ENCODE data around the gene ACAD9.

Gene ACAD9

DNA sequence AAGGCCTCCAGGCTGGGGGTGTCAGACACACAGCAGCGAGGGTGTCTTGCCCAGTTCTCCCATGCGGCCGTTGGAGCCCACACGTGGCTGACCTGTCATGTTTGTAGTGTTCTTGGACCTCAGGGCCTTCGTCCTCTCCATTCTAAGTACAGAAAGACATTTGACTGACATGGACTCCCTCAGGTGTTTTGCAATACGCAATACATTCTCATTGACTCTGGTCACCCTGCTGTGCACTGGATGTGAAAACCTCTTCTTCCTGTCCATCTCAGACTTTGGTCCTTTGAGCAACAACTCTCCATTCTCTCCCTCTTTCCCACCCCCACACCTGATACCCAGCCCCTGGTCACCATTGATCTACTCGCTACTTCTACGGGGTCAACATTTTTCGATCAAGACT lies 28.9 kb upstream of the ACAD9 start:
- Histone ChIP-seq H3K36me3 (ENCODE audit: low read length) (no peaks in the 10 kb centered on the region), H3F3A (ENCODE audit: insufficient read depth) (no peaks in the 10 kb centered on the region), H3K9me2 (replicated peaks; ENCODE audit: insufficient read depth, low read length) (no peaks in the 10 kb centered on the region), H3K79me2 (ENCODE audit: insufficient read depth, low read length) (no peaks in the 10 kb centered on the region), H3K4me3 (ENCODE audit: insufficient read depth, low read length, poor library complexity, severe bottlenecking) (no peak overlapping the region), H3K9ac (ENCODE audit: low read length) (no peak overlapping the region), H2AFZ (ENCODE audit: low read depth, low read length, severe bottlenecking) (no peak overlapping the region), H3K9me3 (ENCODE audit: insufficient read depth, low read length) (peaks cover 19% of the 10 kb centered on the region; the same call in 1 of the 2 replicates), H3K4me2 (ENCODE audit: low read depth, low read length, poor library complexity, severe bottlenecking) (no peak overlapping the region), H3K27ac (ENCODE audit: low read depth, low read length) (no peak overlapping the region), H3K27me3 (ENCODE audit: low read length) (no peaks in the 10 kb centered on the region), H4K20me1 (ENCODE audit: low read depth, low read length) (no peaks in the 10 kb centered on the region)
- TF ChIP-seq EZH2phosphoT487 (conservative IDR thresholded peaks at IDR 0.05; ENCODE audit: low read length) = no peak

DNA sequence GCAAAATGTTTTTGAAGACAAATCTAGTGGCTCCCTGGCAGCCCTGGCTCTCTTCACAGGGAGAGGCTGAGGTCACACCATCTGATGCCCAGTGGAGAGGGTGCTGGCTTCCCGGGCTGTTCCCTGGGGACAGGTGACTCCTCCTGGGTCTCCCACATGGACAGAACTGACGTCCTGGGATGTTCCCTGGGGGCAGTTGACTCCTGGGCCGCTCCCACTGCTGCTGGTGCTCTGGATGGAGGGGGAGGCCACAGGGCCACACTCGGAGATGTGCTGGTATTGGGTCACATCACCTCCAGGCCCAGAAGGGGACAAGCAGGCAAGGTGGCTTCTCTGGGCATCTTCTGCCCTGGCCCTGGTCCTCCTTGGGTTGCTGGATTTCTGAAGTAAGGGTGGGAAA lies 27.8 kb upstream of the ACAD9 start:
- TF ChIP-seq, protein P1, sequence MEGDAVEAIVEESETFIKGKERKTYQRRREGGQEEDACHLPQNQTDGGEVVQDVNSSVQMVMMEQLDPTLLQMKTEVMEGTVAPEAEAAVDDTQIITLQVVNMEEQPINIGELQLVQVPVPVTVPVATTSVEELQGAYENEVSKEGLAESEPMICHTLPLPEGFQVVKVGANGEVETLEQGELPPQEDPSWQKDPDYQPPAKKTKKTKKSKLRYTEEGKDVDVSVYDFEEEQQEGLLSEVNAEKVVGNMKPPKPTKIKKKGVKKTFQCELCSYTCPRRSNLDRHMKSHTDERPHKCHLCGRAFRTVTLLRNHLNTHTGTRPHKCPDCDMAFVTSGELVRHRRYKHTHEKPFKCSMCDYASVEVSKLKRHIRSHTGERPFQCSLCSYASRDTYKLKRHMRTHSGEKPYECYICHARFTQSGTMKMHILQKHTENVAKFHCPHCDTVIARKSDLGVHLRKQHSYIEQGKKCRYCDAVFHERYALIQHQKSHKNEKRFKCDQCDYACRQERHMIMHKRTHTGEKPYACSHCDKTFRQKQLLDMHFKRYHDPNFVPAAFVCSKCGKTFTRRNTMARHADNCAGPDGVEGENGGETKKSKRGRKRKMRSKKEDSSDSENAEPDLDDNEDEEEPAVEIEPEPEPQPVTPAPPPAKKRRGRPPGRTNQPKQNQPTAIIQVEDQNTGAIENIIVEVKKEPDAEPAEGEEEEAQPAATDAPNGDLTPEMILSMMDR (IDR thresholded peaks at IDR 0.05; ENCODE audit: insufficient read depth, low read length, poor library complexity, severe bottlenecking) = no peak
- TF ChIP-seq EZH2phosphoT487 (conservative IDR thresholded peaks at IDR 0.05; ENCODE audit: low read length) = no peak
- no peaks in the 10 kb centered on the region for H3F3A ChIP-seq (ENCODE audit: insufficient read depth)
- H4K20me1 ChIP-seq (ENCODE audit: low read depth, low read length) = no peaks in the 10 kb centered on the region
- no peak overlapping the region for H3K27ac ChIP-seq (ENCODE audit: low read depth, low read length)
- H3K9me3 ChIP-seq (ENCODE audit: insufficient read depth, low read length) = peaks cover 22% of the 10 kb centered on the region; the same call in 1 of the 2 replicates
- H3K9me2 ChIP-seq (replicated peaks; ENCODE audit: insufficient read depth, low read length) = no peaks in the 10 kb centered on the region
- H3K4me3 ChIP-seq (ENCODE audit: insufficient read depth, low read length, poor library complexity, severe bottlenecking) = no peak overlapping the region
- H3K4me2 ChIP-seq (ENCODE audit: low read depth, low read length, poor library complexity, severe bottlenecking) = no peak overlapping the region
- H3K9ac ChIP-seq (ENCODE audit: low read length) = no peak overlapping the region
- H2AFZ ChIP-seq (ENCODE audit: low read depth, low read length, severe bottlenecking) = no peak overlapping the region
- no peaks in the 10 kb centered on the region for H3K79me2 ChIP-seq (ENCODE audit: insufficient read depth, low read length)
- no peaks in the 10 kb centered on the region for H3K36me3 ChIP-seq (ENCODE audit: low read length)
- no peaks in the 10 kb centered on the region for H3K27me3 ChIP-seq (ENCODE audit: low read length)

DNA sequence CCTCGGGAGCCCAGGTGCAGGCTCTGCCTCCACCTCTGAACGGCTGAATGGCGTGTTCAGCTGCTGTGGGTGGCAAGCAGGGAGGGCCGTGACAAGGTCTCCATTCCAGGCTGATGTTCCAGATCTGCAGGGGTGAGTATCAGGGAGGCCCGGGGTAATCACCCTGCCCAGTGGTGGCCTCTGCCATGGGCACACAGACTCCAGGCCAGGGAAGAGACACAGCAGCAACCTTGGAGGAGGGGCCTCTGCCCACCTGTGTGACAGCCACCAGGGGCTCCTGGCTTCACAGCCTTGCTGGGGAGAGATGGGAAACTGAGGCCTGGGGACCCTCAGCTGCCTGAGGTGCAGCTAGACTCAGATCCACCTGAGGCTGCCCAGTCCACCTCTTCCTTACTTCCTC lies 25.6 kb upstream of the ACAD9 start:
- H2AFZ ChIP-seq (ENCODE audit: low read depth, low read length, severe bottlenecking) = no peak overlapping the region
- H3K79me2 ChIP-seq (ENCODE audit: insufficient read depth, low read length) = no peaks in the 10 kb centered on the region
- no peak overlapping the region for H3K4me2 ChIP-seq (ENCODE audit: low read depth, low read length, poor library complexity, severe bottlenecking)
- no peaks in the 10 kb centered on the region for H3K36me3 ChIP-seq (ENCODE audit: low read length)
- no peak for TF ChIP-seq EZH2phosphoT487 (conservative IDR thresholded peaks at IDR 0.05; ENCODE audit: low read length)
- TF ChIP-seq, protein P1 (IDR thresholded peaks at IDR 0.05; ENCODE audit: insufficient read depth, low read length, poor library complexity, severe bottlenecking) = no peak
- H3K4me3 ChIP-seq (ENCODE audit: insufficient read depth, low read length, poor library complexity, severe bottlenecking) = no peak overlapping the region
- no peak overlapping the region for H3K9ac ChIP-seq (ENCODE audit: low read length)
- no peaks in the 10 kb centered on the region for H3K27me3 ChIP-seq (ENCODE audit: low read length)
- H3K27ac ChIP-seq (ENCODE audit: low read depth, low read length) = no peak overlapping the region
- H4K20me1 ChIP-seq (ENCODE audit: low read depth, low read length) = no peaks in the 10 kb centered on the region
- H3F3A ChIP-seq (ENCODE audit: insufficient read depth) = no peaks in the 10 kb centered on the region
- peaks cover 29% of the 10 kb centered on the region; the same call in 1 of the 2 replicates for H3K9me3 ChIP-seq (ENCODE audit: insufficient read depth, low read length)
- H3K9me2 ChIP-seq (replicated peaks; ENCODE audit: insufficient read depth, low read length) = no peaks in the 10 kb centered on the region

DNA sequence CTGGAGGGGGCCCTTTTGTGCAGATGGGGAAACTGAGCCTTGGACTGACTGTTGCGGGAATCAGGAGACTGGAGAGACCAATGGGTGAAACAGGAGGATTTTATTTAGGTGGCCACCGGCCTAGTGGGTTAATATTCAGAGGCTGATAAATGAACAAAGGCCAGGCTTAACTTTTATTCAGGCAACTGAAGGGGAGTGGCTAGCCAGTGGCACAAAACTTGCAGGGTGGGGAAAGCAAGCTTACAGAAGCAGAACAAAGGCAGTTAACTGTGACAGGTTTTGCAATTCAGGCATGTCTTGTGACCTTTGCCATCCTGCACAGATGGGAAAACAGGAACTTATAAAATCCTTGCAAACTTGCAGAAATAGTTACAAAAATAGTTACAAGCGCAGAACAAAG lies 24.9 kb upstream of the ACAD9 start:
- Histone ChIP-seq H3K9me2 (replicated peaks; ENCODE audit: insufficient read depth, low read length) (no peaks in the 10 kb centered on the region), H4K20me1 (ENCODE audit: low read depth, low read length) (no peaks in the 10 kb centered on the region), H3K27me3 (ENCODE audit: low read length) (no peaks in the 10 kb centered on the region), H3K36me3 (ENCODE audit: low read length) (no peaks in the 10 kb centered on the region), H3K9me3 (ENCODE audit: insufficient read depth, low read length) (peaks cover 35% of the 10 kb centered on the region; the same call in 1 of the 2 replicates), H3K4me2 (ENCODE audit: low read depth, low read length, poor library complexity, severe bottlenecking) (no peak overlapping the region), H3K9ac (ENCODE audit: low read length) (no peak overlapping the region), H3K79me2 (ENCODE audit: insufficient read depth, low read length) (no peaks in the 10 kb centered on the region), H3F3A (ENCODE audit: insufficient read depth) (no peaks in the 10 kb centered on the region), H2AFZ (ENCODE audit: low read depth, low read length, severe bottlenecking) (no peak overlapping the region), H3K4me3 (ENCODE audit: insufficient read depth, low read length, poor library complexity, severe bottlenecking) (no peak overlapping the region), H3K27ac (ENCODE audit: low read depth, low read length) (no peak overlapping the region)
- TF ChIP-seq, protein P1 (IDR thresholded peaks at IDR 0.05; ENCODE audit: insufficient read depth, low read length, poor library complexity, severe bottlenecking) = no peak
- no peak for TF ChIP-seq EZH2phosphoT487 (conservative IDR thresholded peaks at IDR 0.05; ENCODE audit: low read length)
